Measurements from ENCODE around the gene PLA2G10.
"Not testable (repeated sequence)": the region's sequence is repeated elsewhere in the genome, so short reads cannot be mapped to it uniquely, and the experiment has no call there.

Gene PLA2G10

GRCh38 chr16:14658063-14658462, 36.0 kb downstream of the PLA2G10 start:
- no peak for DNase-seq

- no peak for DNase-seq
Measured at GRCh38 chr16:14652726-14653125, 41.4 kb downstream of the PLA2G10 start.

- DNase-seq: no peak
Measured at GRCh38 chr16:14650629-14651028, 43.5 kb downstream of the PLA2G10 start.

- DNase-seq: no peak
Measured at GRCh38 chr16:14649816-14650215, 44.3 kb downstream of the PLA2G10 start.

GRCh38 chr16:14641926-14642325, 52.2 kb downstream of the PLA2G10 start:
- no peak for DNase-seq

- DNase-seq: no peak
Measured at GRCh38 chr16:14641206-14641605, 52.9 kb downstream of the PLA2G10 start.

- no peak for DNase-seq
Measured at GRCh38 chr16:14640538-14640937, 53.6 kb downstream of the PLA2G10 start.

GRCh38 chr16:14636951-14637240, 57.2 kb downstream of the PLA2G10 start:
- DNase-seq: not testable (repeated sequence)

GRCh38 chr16:14636179-14636950, 57.7 kb downstream of the PLA2G10 start:
- not testable (repeated sequence) for DNase-seq

- DNase-seq: no peak
Measured at GRCh38 chr16:14635395-14636165, 58.5 kb downstream of the PLA2G10 start.

GRCh38 chr16:14634389-14634725, 59.8 kb downstream of the PLA2G10 start:
- DNase-seq: no peak

- DNase-seq: peak; percentile 99
Measured at GRCh38 chr16:14632693-14633569, 61.2 kb downstream of the PLA2G10 start, which contains the start of gene BFAR. Gene BFAR (plus strand): TSS chr16:14632951. CDS start chr16:14644347, 11,396 bp downstream.

GRCh38 chr16:14630620-14631330, 63.3 kb downstream of the PLA2G10 start:
- DNase-seq: not testable (repeated sequence)

GRCh38 chr16:14629919-14630619, 64.0 kb downstream of the PLA2G10 start, which contains the start of gene PARN:
Gene PARN (minus strand): TSS chr16:14630260. CDS start chr16:14630125, 135 bp downstream.
- peak; percentile 96 for DNase-seq

- no peak for DNase-seq
Measured at GRCh38 chr16:14629612-14629918, 64.5 kb downstream of the PLA2G10 start.

- DNase-seq: no peak
Measured at GRCh38 chr16:14628806-14629611, 65.1 kb downstream of the PLA2G10 start.

- DNase-seq: no peak
Measured at GRCh38 chr16:14627078-14627477, 67.0 kb downstream of the PLA2G10 start.
